Measurements from ENCODE around the gene PCNT.
"Not testable (repeated sequence)": the region's sequence is repeated elsewhere in the genome, so short reads cannot be mapped to it uniquely, and the experiment has no call there.

The PCNT gene

GRCh38 chr21:46455575-46456385, 131.8 kb downstream of the PCNT start:
- peak; percentile 86 for DNase-seq

GRCh38 chr21:46456750-46457149, 132.8 kb downstream of the PCNT start:
- no peak for DNase-seq

- DNase-seq, result peak; percentile 77
These were observed 133.9 kb downstream of the PCNT start for GRCh38 chr21:46457801-46458314.

GRCh38 chr21:46458315-46459023, 134.5 kb downstream of the PCNT start, which contains the start of gene DIP2A:
Gene DIP2A (plus strand): TSS chr21:46458891. CDS start chr21:46459132, 241 bp downstream.
- DNase-seq, result peak; percentile 99

GRCh38 chr21:46459024-46459355, 135.0 kb downstream of the PCNT start:
- DNase-seq, result no peak

- DNase-seq, result peak; percentile 71
These were observed 135.6 kb downstream of the PCNT start for GRCh38 chr21:46459356-46460112.

GRCh38 chr21:46461909-46462308, 138.0 kb downstream of the PCNT start:
- DNase-seq, result no peak

- not testable (repeated sequence) for DNase-seq
These were observed 141.2 kb downstream of the PCNT start for GRCh38 chr21:46465153-46465552.

GRCh38 chr21:46465651-46466050, 141.7 kb downstream of the PCNT start:
- DNase-seq, result peak; percentile 11

GRCh38 chr21:46468108-46468774, 144.3 kb downstream of the PCNT start:
- no peak for DNase-seq

- DNase-seq, result no peak
These were observed 145.3 kb downstream of the PCNT start for GRCh38 chr21:46469275-46469674.

- no peak for DNase-seq
These were observed 147.6 kb downstream of the PCNT start for GRCh38 chr21:46471514-46471913.

GRCh38 chr21:46472246-46472645, 148.3 kb downstream of the PCNT start:
- peak; percentile 71 for DNase-seq

- peak; percentile 15 for DNase-seq
These were observed 150.4 kb downstream of the PCNT start for GRCh38 chr21:46474382-46474781.

GRCh38 chr21:46475296-46475695, 151.3 kb downstream of the PCNT start:
- DNase-seq, result no peak

GRCh38 chr21:46477765-46478164, 153.8 kb downstream of the PCNT start:
- DNase-seq, result no peak

- no peak for DNase-seq
These were observed 155.0 kb downstream of the PCNT start for GRCh38 chr21:46478910-46479309.

GRCh38 chr21:46480466-46480865, 156.5 kb downstream of the PCNT start:
- DNase-seq, result no peak

- DNase-seq, result no peak
These were observed 158.4 kb downstream of the PCNT start for GRCh38 chr21:46482225-46482845.

GRCh38 chr21:46482846-46483231, 158.9 kb downstream of the PCNT start:
- DNase-seq, result no peak

- DNase-seq, result peak; percentile 62
These were observed 159.6 kb downstream of the PCNT start for GRCh38 chr21:46483300-46484295.

Data from hematopoietic multipotent progenitor cell treated with erythropoietin and hydrocortisone succinate and interleukin-3 and kit ligand, for 4 days (in vitro differentiated cells).